K562 (cell line): ENCODE results near the gene NFATC2. TPM values are rescaled to one million over a fixed set of nuclear protein-coding genes. Genes with fewer than 3 reads are reported as not detected.

Experiments
- ADNP ChIP-seq: fragments of 200-800 bp; sonication (Bioruptor generic); IDR thresholded peaks from 2 replicates; pipeline ENCODE4 v1.6.1; 2016; ENCODE audit warnings: missing genetic modification characterization, missing compliant biosample characterization
- ARHGAP35 ChIP-seq: fragments of 450-650 bp; IDR thresholded peaks from 2 replicates; pipeline ENCODE4 v1.6.1; 2018; ENCODE audit not compliant: partially characterized antibody
- CTBP1 ChIP-seq: fragments of 450-650 bp; IDR thresholded peaks from 2 replicates; pipeline ENCODE4 v1.6.1; 2016; ENCODE audit warnings: borderline replicate concordance
- E2F3 ChIP-seq: fragments of 250-450 bp; sonication (Bioruptor Pico); IDR thresholded peaks from 2 replicates; pipeline ENCODE4 v1.4.0; 2020; ENCODE audit warnings: mild to moderate bottlenecking
- EP400 ChIP-seq: fragments of 450-650 bp; IDR thresholded peaks from 2 replicates; pipeline ENCODE4 v1.6.1; 2017; ENCODE audit warnings: antibody characterized with exemption, mild to moderate bottlenecking, moderate library complexity
- GATAD2B ChIP-seq: fragments of 450-650 bp; IDR thresholded peaks from 2 replicates; pipeline ENCODE4 v1.6.1; 2017; ENCODE audit warnings: mild to moderate bottlenecking, borderline replicate concordance
- GTF2E2 ChIP-seq: fragments of 200-800 bp; sonication (Bioruptor generic); IDR thresholded peaks from 2 replicates; pipeline ENCODE4 v1.6.1; 2016; ENCODE audit warnings: missing genetic modification characterization, missing compliant biosample characterization
- KAT7 ChIP-seq: sonication (generic); formaldehyde crosslinking; IDR thresholded peaks from 2 replicates; pipeline ENCODE4 v1.8.0; 2022; ENCODE audit warnings: missing genetic modification reagents, mild to moderate bottlenecking, borderline replicate concordance
- KLF1 ChIP-seq: fragments of 450-650 bp; IDR thresholded peaks from 2 replicates; pipeline ENCODE4 v1.6.1; 2016; ENCODE audit warnings: missing genetic modification characterization, missing compliant biosample characterization
- MTA1 ChIP-seq: fragments of 450-650 bp; IDR thresholded peaks from 2 replicates; pipeline ENCODE4 v1.6.1; 2017; ENCODE audit warnings: borderline replicate concordance
- NCOA1 ChIP-seq: fragments of 450-650 bp; IDR thresholded peaks from 2 replicates; pipeline ENCODE4 v1.6.1; 2016; ENCODE audit warnings: low read depth
- NFIC ChIP-seq: fragments of 450-650 bp; IDR thresholded peaks from 2 replicates; pipeline ENCODE4 v1.6.1; 2017; ENCODE audit warnings: mild to moderate bottlenecking, inconsistent platforms
- RBBP5 ChIP-seq: fragments of 200-600 bp; sonication (generic); IDR thresholded peaks from 2 replicates; pipeline ENCODE4 v1.6.1; 2012; ENCODE audit warnings: borderline replicate concordance, mild to moderate bottlenecking, low read length, control low read depth, inconsistent platforms; ENCODE audit not compliant: insufficient read depth, poor library complexity, severe bottlenecking
- SRF ChIP-seq, 2 experiments: fragments of 250-450, 450-650 bp in 1 of 2; sonication (Bioruptor Pico) in 1 of 2; sonication (generic) in 1 of 2; formaldehyde crosslinking; IDR thresholded peaks; 2 replicates each; pipeline versions ENCODE4 v1.5.0 to v1.5.1; 2020 to 2022; ENCODE audit warnings: mild to moderate bottlenecking in 1 of 2, missing genetic modification reagents in 1 of 2
- TCF7 ChIP-seq: sonication (generic); IDR thresholded peaks from 2 replicates; pipeline ENCODE4 v1.6.1; 2016; ENCODE audit warnings: antibody characterized with exemption, borderline replicate concordance
- XRCC4 ChIP-seq: IDR thresholded peaks from one replicate; pipeline ENCODE4 v1.6.1; 2011; ENCODE audit not compliant: insufficient read depth, insufficient read length; ENCODE audit errors: extremely low read depth
- ZBED1 ChIP-seq: IDR thresholded peaks from 2 replicates; pipeline ENCODE4 v1.6.1; 2014
- ZNF133 ChIP-seq: fragments of 250-450 bp; sonication (Bioruptor Pico); IDR thresholded peaks from 2 replicates; pipeline ENCODE4 v1.4.0; 2020; ENCODE audit warnings: mild to moderate bottlenecking
- ZNF41 ChIP-seq: fragments of 250-450 bp; sonication (Bioruptor Pico); conservative IDR thresholded peaks from 2 replicates; pipeline ENCODE4 v1.4.0; 2020; ENCODE audit warnings: mild to moderate bottlenecking
- ZNF584 ChIP-seq: fragments of 200-800 bp; sonication (Bioruptor generic); IDR thresholded peaks from 2 replicates; pipeline ENCODE4 v1.6.1; 2016; ENCODE audit warnings: low read depth, mild to moderate bottlenecking, missing genetic modification characterization, missing compliant biosample characterization
- polyA plus RNA-seq, 8 experiments: library from polyadenylated mRNA; depleted of rRNA in 4 of 8; stranded (reverse) in 5 of 8; unstranded in 3 of 8; fragments of >200 nt; fragmentation: Nextera tagmentation in 2 of 8; fragmentation: Illumina TruSeq in 1 of 8; extraction: Ambion mirVana in 2 of 8; extraction: Trizol in 1 of 8; gene quantifications; 2 replicates each; pipeline versions ENCODE4 v1.2.1 to v1.2.3, GENCODE V29; 2011 to 2014; ENCODE audit warnings: inconsistent platforms in 1 of 8, missing spikeins in 1 of 8
- total RNA-seq, 7 experiments: library from RNA; depleted of rRNA in 6 of 7; stranded (reverse); fragments of >200 nt in 6 of 7; fragmentation: Illumina TruSeq in 2 of 7; extraction: Trizol in 2 of 7; gene quantifications; 2 replicates each; pipeline versions ENCODE4 v1.2.1 to v1.2.3, GENCODE V29; 2011 to 2021; ENCODE audit warnings: low replicate concordance in 1 of 7
- TF ChIP-seq, protein P1 (sequence below): fragments of 250-450 bp; sonication (Bioruptor Pico); IDR thresholded peaks from 2 replicates; pipeline ENCODE4 v1.9.0; 2021; ENCODE audit warnings: mild to moderate bottlenecking, inconsistent platforms
- TF ChIP-seq, protein P2 (sequence below): fragments of 250-450 bp; sonication (Bioruptor Pico); IDR thresholded peaks from 2 replicates; pipeline ENCODE4 v1.9.0; 2021; ENCODE audit warnings: mild to moderate bottlenecking
- TF ChIP-seq, protein P3 (sequence below): fragments of 250-450 bp; sonication (Bioruptor Pico); IDR thresholded peaks from 2 replicates; pipeline ENCODE4 v1.6.1; 2021; ENCODE audit warnings: mild to moderate bottlenecking
- TF ChIP-seq, protein P4 (sequence below): fragments of 450-650 bp; IDR thresholded peaks from 2 replicates; pipeline ENCODE4 v1.6.1; 2018; ENCODE audit not compliant: partially characterized antibody

The NFATC2 gene
- total and polyA plus RNA-seq, 9 of the 15 experiments (the other 6 are each of a cell fraction or from before 2014, with no cell fraction given) = 1.9 to 11.2 (median 3.0) TPM

DNA sequence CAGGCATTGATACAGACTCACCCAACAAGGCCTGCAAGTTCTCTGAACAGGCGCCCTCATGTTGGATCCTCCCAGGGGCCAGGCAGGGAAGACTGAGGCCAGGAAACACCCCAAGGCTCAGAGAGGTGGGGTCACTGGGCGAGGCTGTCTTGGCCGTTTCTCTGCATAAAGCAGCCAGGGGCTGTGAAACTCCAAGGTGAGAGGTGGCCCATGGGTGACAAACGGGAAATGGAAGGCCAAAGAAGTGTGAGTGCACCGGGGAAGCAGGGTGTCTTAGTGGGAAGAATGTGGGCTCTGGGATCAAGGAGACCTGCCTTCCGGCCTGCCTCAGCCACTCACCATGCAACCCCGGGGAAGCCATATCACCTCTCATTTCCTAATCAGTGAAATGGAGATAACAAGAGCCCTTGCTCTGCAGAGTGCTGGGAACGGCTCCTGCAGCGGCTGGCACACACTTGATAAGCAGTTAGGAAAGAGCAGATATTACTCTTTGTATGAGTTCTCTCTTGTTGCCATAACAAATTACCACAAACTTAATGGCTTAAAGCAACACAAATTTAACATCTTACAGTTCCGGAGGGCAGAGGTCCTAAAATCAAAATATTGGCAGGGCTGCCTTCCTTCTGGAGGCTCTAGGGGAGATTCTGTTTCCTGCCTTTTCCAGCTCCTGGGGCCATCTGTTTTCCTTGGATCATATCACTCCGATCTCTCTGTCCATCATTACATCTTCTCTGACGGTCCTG is 168.6 kb downstream of the NFATC2 start (continued):
- TF ChIP-seq ZNF133 (CRISPR knock-in tag) (no peak), XRCC4 (no peak), ADNP (tag) (no peak), GATAD2B (peak; percentile 75; the same call in 1 of the 2 replicates), NFIC (peak; percentile 62), ZNF584 (CRISPR knock-in tag) (no peak), GTF2E2 (tag) (no peak), KAT7 (CRISPR knock-in tag) (no peak), ARHGAP35 (no peak), TCF7 (no peak), NCOA1 (no peak), SRF (CRISPR knock-in tag; IDR thresholded peaks at IDR 0.05) (no peak), ZBED1 (0 out of 2 replicates have a peak, but pooled peaks have one; percentile 40), RBBP5 (no peak), MTA1 (no peak), CTBP1 (peak; percentile 54; the same call in 1 of the 2 replicates), KLF1 (tag) (no peak), E2F3 (CRISPR knock-in tag) (no peak), ZNF41 (CRISPR knock-in tag) (no peak), EP400 (no peak)
- TF ChIP-seq, protein P1, sequence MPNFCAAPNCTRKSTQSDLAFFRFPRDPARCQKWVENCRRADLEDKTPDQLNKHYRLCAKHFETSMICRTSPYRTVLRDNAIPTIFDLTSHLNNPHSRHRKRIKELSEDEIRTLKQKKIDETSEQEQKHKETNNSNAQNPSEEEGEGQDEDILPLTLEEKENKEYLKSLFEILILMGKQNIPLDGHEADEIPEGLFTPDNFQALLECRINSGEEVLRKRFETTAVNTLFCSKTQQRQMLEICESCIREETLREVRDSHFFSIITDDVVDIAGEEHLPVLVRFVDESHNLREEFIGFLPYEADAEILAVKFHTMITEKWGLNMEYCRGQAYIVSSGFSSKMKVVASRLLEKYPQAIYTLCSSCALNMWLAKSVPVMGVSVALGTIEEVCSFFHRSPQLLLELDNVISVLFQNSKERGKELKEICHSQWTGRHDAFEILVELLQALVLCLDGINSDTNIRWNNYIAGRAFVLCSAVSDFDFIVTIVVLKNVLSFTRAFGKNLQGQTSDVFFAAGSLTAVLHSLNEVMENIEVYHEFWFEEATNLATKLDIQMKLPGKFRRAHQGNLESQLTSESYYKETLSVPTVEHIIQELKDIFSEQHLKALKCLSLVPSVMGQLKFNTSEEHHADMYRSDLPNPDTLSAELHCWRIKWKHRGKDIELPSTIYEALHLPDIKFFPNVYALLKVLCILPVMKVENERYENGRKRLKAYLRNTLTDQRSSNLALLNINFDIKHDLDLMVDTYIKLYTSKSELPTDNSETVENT (CRISPR knock-in tag) = no peak
- TF ChIP-seq, protein P2, sequence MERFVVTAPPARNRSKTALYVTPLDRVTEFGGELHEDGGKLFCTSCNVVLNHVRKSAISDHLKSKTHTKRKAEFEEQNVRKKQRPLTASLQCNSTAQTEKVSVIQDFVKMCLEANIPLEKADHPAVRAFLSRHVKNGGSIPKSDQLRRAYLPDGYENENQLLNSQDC (CRISPR knock-in tag) = no peak
- TF ChIP-seq, protein P3, sequence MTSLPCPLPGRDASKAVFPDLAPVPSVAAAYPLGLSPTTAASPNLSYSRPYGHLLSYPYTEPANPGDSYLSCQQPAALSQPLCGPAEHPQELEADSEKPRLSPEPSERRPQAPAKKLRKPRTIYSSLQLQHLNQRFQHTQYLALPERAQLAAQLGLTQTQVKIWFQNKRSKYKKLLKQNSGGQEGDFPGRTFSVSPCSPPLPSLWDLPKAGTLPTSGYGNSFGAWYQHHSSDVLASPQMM = no peak
- TF ChIP-seq, protein P4, sequence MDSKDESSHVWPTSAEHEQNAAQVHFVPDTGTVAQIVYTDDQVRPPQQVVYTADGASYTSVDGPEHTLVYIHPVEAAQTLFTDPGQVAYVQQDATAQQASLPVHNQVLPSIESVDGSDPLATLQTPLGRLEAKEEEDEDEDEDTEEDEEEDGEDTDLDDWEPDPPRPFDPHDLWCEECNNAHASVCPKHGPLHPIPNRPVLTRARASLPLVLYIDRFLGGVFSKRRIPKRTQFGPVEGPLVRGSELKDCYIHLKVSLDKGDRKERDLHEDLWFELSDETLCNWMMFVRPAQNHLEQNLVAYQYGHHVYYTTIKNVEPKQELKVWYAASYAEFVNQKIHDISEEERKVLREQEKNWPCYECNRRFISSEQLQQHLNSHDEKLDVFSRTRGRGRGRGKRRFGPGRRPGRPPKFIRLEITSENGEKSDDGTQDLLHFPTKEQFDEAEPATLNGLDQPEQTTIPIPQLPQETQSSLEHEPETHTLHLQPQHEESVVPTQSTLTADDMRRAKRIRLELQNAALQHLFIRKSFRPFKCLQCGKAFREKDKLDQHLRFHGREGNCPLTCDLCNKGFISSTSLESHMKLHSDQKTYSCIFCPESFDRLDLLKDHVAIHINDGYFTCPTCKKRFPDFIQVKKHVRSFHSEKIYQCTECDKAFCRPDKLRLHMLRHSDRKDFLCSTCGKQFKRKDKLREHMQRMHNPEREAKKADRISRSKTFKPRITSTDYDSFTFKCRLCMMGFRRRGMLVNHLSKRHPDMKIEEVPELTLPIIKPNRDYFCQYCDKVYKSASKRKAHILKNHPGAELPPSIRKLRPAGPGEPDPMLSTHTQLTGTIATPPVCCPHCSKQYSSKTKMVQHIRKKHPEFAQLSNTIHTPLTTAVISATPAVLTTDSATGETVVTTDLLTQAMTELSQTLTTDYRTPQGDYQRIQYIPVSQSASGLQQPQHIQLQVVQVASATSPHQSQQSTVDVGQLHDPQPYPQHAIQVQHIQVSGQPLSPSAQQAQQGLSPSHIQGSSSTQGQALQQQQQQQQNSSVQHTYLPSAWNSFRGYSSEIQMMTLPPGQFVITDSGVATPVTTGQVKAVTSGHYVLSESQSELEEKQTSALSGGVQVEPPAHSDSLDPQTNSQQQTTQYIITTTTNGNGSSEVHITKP = no peak
